Pulmonary artery endothelial cell (primary cell): ENCODE data around the gene PIK3R4. TPM values are rescaled to one million over a fixed set of nuclear protein-coding genes. Genes with fewer than 3 reads are reported as not detected.
A peak's percentile ranks its signal among the peaks of the same experiment; 100 is the strongest.

Experiments
- DNase-seq: peaks from one replicate; pipeline ENCODE4 v3.0.0-alpha.2; 2011; ENCODE audit warnings: low read depth, low spot score
- total RNA-seq: library from RNA; depleted of rRNA; stranded (reverse); fragments of >200 nt; gene quantifications from 2 replicates; pipeline ENCODE4 v1.2.3, GENCODE V29; 2014

The PIK3R4 gene
- total RNA-seq, 1 donor from 2014 or later = 37.7 TPM

- no peak for DNase-seq
Observed at GRCh38 chr3:130741946-130742610, 4.6 kb downstream of the PIK3R4 start.

GRCh38 chr3:130739848-130740247 is 6.8 kb downstream of the PIK3R4 start:
- no peak for DNase-seq

- no peak for DNase-seq
Observed at GRCh38 chr3:130738241-130738640, 8.4 kb downstream of the PIK3R4 start.

GRCh38 chr3:130737622-130738021 is 9.0 kb downstream of the PIK3R4 start:
- no peak for DNase-seq

GRCh38 chr3:130733236-130733875 is 13.3 kb downstream of the PIK3R4 start:
- DNase-seq = no peak

GRCh38 chr3:130732501-130732900 is 14.1 kb downstream of the PIK3R4 start:
- no peak for DNase-seq

- no peak for DNase-seq
Observed at GRCh38 chr3:130731817-130732216, 14.8 kb downstream of the PIK3R4 start.

GRCh38 chr3:130729154-130729553 is 17.5 kb downstream of the PIK3R4 start:
- DNase-seq = no peak

GRCh38 chr3:130728037-130728436 is 18.6 kb downstream of the PIK3R4 start:
- DNase-seq = no peak

- DNase-seq = no peak
Observed at GRCh38 chr3:130725746-130726145, 20.9 kb downstream of the PIK3R4 start.

GRCh38 chr3:130715616-130716015 is 31.0 kb downstream of the PIK3R4 start:
- no peak for DNase-seq

GRCh38 chr3:130712718-130713423 is 33.8 kb downstream of the PIK3R4 start:
- no peak for DNase-seq

GRCh38 chr3:130711565-130712324 is 34.9 kb downstream of the PIK3R4 start:
- DNase-seq = no peak

GRCh38 chr3:130709671-130710070 is 37.0 kb downstream of the PIK3R4 start:
- no peak for DNase-seq

- no peak for DNase-seq
Observed at GRCh38 chr3:130707902-130708601, 38.6 kb downstream of the PIK3R4 start.

- no peak for DNase-seq
Observed at GRCh38 chr3:130705501-130705900, 41.1 kb downstream of the PIK3R4 start.

GRCh38 chr3:130702985-130703384 is 43.6 kb downstream of the PIK3R4 start:
- DNase-seq = no peak

- peak; percentile 97 for DNase-seq
Observed at GRCh38 chr3:130700541-130700940, 46.1 kb downstream of the PIK3R4 start.

GRCh38 chr3:130699765-130700164 is 46.9 kb downstream of the PIK3R4 start:
- DNase-seq = no peak

GRCh38 chr3:130693314-130693713 is 53.3 kb downstream of the PIK3R4 start:
- no peak for DNase-seq

- DNase-seq = peak; percentile 82
Observed at GRCh38 chr3:130692455-130692854, 54.2 kb downstream of the PIK3R4 start.
